Cardiac septum (tissue), 1 donor: ENCODE results near the gene SYS1. TPM values are rescaled to one million over a fixed set of nuclear protein-coding genes. Genes with fewer than 3 reads are reported as not detected.

Experiments used
- DNase-seq: peaks from one replicate; pipeline ENCODE4 v3.0.0-alpha.2; 2020; ENCODE audit warnings: low spot score
- intact Hi-C: fragments of 100-400 bp; cut with DNase I; formaldehyde crosslinking; loops from one replicate; pipeline ENCODE4 v1.14.0; 2022
- total RNA-seq: library from RNA; stranded (reverse); fragmentation: NEBNext Ultra II Directional; extraction: Animal tissue kit (Norgen Biotek cat#: 25700); gene quantifications from one replicate; pipeline ENCODE4 v1.2.1, GENCODE V29; 2021
- donor health status: DM: no; HTN: no; CAD: no.

Gene SYS1
- total RNA-seq, 1 donor from 2014 or later: 17.4 TPM

- DNase-seq: no peak
- intact Hi-C loops: loop anchor here (5.0 kb wide), 1 partner anchor 35 kb away; the partner anchor contains the start of gene DBNDD2
These were observed 9.3 kb downstream of the SYS1 start for GRCh38 chr20:45372241-45372640.

- intact Hi-C loops: loop anchor here (5.0 kb wide), 1 partner anchor 35 kb away; the partner anchor contains the start of gene DBNDD2
- no peak for DNase-seq
These were observed 9.8 kb downstream of the SYS1 start for GRCh38 chr20:45372646-45373352.

DNA sequence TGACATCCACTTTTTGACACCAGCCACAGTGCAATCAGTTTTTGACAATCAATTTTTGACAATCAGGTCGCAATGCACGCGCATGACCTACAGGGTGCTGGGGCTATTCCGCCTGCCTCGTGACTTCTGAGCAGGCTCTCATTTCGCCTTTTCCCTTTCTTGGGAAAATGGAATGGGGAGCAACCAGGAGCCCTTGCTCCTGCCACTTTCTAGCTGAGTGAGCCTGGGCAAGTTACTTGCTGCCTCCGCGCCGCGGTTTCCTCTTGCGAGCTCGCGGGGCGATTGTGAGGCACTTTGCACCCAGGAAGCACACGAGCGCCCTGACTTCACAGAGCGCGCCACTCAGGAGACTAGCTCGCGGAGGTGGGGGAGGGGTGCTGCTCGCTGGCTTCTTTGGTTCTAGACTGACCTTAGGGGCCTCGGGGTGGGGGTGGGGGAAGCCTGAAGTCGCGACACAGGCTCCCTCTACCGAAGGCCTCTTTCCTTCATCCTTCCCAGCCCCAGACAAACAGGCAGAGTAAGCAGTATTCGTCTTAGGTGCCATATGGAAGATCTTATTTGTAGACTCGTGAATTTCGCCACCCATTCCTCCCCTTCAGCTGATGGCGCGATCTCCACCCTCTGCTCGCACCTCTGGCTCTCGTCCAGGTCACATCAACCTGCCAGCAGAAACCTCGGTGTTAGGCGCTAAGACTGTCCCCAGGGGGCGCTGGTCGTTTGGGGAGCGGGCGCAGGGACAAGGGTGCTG lies 10.6 kb downstream of the SYS1 start:
- DNase-seq: peak; percentile 95
- intact Hi-C loops: loop anchor here (2.0 to 5.0 kb wide), 2 partner anchors 34 to 63 kb away; partner anchors contain the start of gene DBNDD2

- DNase-seq: no peak
- intact Hi-C loops: loop anchor here (2.0 to 5.0 kb wide), 2 partner anchors 33 to 63 kb away; partner anchors contain the start of gene DBNDD2
These were observed 11.1 kb downstream of the SYS1 start for GRCh38 chr20:45374101-45374467.

DNA sequence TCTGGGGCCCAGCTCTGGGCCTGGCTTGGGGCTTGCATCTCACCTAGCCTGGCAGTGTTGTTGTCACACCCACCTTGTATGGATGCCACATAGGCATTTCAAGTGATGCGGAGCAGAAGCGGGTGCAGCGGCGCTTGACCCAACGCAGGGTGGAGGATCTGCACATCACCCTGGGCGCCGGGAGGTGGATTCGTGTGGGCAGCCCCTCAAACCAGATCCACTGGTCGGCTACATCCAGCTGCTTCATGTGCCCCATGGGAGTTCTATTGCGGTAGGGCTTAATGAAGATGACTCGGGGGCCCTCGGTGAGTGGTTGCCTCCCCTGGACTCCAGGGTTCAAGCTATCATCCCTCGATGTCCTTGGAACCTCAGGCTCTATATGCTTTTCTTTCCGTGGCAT lies 12.0 kb downstream of the SYS1 start:
- intact Hi-C loops: loop anchor here (2.0 to 5.0 kb wide), 2 partner anchors 32 to 62 kb away; partner anchors contain the start of gene DBNDD2
- no peak for DNase-seq

GRCh38 chr20:45377269-45377668 lies 14.3 kb downstream of the SYS1 start:
- no peak for DNase-seq
- intact Hi-C loops: no loop called here

- intact Hi-C loops: no loop called here
- DNase-seq: no peak
These were observed 15.2 kb downstream of the SYS1 start, which contains the start of gene TP53TG5 for GRCh38 chr20:45378191-45378590. TSS of gene TP53TG5 (minus strand) at chr20:45378325. CDS start at chr20:45378236, 89 bp downstream.

DNA sequence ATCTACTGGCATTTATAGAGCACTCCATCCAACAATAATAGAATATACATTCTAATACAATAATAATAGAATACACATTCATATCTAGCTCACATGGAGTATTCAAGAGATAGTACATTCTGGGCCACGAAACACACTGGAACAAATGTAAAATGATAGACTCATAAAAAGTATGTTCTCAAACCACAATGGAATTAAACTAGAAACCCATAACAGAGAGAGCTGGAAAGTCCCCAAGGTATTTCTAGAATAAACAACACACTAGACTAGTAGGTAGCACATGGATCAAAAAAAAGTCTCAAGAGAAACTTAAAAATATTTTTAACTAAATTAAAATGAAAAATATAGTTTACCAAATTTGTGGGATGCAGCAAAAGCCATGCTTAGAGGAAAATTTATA lies 24.3 kb downstream of the SYS1 start:
- no peak for DNase-seq
- intact Hi-C loops: no loop called here

- no peak for DNase-seq
- intact Hi-C loops: no loop called here
These were observed 28.0 kb downstream of the SYS1 start for GRCh38 chr20:45390931-45391330.

DNA sequence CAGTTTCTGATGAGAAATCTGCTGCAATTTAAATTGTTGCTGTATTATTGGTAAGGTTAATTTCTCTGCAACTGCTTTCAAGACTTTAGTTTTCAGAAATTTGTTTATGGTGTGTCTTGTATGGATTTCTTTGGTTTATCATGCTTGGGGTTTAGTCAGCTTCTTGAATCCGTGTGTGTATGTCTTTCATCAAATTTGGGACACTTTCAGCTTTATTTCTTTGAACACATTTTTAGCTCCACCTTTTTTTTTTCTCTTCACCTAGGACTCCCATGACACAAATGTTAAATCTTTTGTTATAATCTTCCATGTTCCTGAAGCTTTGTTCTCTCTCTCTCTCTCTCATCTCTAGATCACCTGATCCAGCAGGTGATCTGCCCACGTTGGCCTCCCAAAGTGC lies 28.6 kb downstream of the SYS1 start:
- no peak for DNase-seq
- intact Hi-C loops: no loop called here

DNA sequence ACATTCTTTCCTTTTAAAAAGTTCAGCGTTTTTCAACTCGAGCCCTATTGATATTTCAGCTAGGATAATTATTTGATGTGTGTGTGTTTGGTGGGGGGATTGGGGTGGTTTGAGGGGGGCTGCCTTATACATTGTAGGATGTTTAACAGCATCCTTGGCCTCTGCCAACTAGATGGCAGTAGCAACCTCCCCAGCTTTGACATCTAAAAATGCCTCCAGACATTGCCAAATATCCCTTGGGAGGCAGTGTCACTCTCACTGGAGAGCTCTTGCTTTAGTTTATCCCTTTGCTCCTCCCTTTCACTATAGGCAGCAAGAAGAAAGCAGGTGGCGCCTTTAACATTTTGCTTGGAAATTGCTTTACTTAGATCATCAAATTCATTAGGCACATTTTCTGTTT lies 29.8 kb downstream of the SYS1 start:
- DNase-seq: no peak
- intact Hi-C loops: no loop called here

- DNase-seq: no peak
- intact Hi-C loops: no loop called here
These were observed 31.5 kb downstream of the SYS1 start for GRCh38 chr20:45394221-45395113.

- intact Hi-C loops: no loop called here
- DNase-seq: no peak
These were observed 32.1 kb downstream of the SYS1 start for GRCh38 chr20:45395114-45395415.

- intact Hi-C loops: no loop called here
- DNase-seq: no peak
These were observed 36.1 kb downstream of the SYS1 start for GRCh38 chr20:45399018-45399417.

DNA sequence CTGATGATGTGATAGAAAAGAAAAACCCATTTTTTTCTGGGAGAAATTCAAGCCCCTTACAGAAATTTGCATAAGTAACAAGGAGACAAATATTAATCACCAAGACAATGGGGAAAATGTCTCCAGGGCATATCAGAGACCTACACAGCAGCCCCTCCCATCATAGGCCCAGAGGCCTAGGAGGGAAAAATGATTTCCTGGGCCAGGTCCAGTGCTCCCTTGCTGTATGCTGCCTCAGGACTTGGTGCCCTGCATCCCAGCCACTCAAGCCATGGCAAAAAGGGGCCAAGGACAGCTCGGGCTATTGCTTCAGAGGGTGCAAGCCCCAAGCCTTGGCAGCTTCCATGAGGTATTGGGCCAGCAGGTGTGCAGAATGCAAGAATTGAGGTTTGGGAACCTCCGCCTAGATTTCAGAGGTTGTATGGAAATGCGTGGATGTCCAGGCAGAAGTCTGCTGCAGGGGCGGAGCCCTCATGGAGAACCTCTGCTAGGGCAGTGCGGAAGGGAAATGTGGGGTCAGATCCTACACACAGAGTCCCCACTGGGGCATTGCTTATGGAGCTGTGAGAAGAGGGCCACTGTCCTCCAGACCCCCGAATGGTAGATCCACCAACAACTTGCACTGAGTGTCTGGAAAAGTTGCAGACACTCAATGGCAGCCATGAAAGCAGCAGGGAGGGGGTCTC lies 37.5 kb downstream of the SYS1 start:
- DNase-seq: no peak
- intact Hi-C loops: no loop called here

DNA sequence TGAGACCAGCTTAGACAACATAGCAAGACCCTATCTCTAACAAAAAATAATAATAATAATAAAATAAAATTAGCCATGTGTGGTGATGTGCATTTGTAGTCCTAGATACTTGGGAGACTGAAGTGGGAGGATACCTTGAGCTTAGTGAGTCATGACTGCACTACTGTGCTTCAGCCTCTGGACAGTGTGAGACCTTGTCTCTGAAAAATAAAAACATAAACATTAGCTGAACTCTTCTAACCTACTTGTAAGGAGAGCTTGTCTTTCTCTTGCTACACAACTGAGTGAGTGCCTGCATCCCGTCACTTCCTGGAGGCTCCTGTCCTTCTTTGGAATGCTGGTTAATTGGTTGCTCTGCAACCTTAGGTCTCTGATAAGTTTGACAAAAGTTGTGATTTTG lies 40.0 kb downstream of the SYS1 start:
- intact Hi-C loops: no loop called here
- DNase-seq: no peak

DNA sequence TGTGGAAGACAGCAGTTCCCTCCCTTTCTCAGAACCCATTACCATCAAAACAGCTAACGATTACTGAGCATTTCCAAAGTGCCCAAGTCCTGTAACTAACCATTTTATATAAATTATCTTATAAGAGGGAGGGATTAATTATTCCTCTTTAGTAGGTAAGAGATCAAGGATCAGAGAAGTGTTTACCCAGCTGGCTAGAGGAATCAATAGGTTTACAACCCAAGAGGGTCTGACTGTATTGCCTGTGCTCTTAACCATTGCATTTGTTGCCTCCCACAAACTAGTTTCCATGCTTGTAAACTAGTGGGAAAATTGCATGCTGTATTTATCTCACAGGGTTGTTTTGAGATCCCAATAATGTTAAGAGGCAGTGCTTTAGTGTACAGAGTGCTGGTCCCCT lies 41.5 kb downstream of the SYS1 start:
- intact Hi-C loops: no loop called here
- no peak for DNase-seq

DNA sequence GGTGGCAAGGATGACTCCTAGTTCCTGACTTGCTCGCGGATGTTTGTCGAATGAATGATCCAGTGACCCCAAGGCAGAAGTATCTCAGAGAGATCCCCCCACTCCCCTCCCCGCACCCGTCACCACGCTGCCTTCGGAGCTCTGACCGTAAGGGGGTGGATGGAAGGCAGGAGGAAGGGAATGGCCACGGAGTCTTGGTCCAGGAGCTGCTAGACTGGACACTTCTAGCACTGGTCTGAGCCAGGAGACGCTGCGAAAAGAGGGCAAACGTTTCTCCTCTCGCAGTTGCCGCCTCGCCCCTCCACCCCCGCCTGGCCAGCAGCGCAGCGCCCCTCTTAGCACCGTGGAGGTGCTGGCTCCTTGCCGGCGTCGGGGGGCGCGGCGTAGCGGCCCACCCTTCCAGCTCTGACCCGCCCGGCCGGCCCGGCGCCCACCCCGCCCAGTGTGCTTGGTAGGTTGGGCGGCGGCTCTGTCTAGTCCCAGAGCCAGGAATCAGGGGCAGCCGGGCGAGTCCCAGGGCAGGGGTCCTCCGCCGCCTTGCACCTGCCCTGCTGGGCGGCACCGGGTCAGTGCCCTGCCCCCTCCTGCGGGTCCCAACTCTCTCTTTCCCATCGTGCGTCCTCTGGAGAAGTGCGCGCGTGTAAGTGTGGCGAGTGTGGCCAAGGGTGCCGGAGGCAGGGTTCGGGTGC lies 42.8 kb downstream of the SYS1 start:
- intact Hi-C loops: loop anchor here (2.0 to 5.0 kb wide), 3 partner anchors 33 to 63 kb away; no protein-coding TSS in a partner anchor
- no peak for DNase-seq
